ENCODE measurements around the gene RWDD1.

RWDD1 gene

DNA sequence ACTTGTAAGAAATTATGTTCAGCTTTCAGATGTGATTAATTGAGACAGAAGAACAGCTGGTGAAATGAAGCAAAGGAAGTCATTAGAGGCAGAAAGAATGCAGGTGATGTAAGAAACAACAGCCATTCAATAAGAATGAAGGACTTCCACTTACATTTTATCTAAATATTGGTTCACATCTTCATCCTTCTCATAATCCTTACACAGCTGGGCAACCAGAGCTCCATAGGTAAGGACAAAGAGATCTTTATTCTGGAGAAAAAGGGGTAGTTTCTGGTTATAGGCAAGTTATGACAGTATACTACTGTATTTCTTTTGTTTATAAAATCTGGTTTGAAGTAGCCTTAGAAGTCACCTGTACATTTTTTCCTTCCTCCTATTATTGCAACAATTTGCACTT lies 28.2 kb upstream of the RWDD1 start:
- no peaks in the 10 kb centered on the region for H3F3A ChIP-seq (ENCODE audit: insufficient read depth, low read length)
- H3K9me3 ChIP-seq (ENCODE audit: low read length), result no peaks in the 10 kb centered on the region
- H2AFZ ChIP-seq (ENCODE audit: low read length), result no peak overlapping the region
- no peak overlapping the region for H3K4me3 ChIP-seq (ENCODE audit: low read depth, low read length, poor library complexity, severe bottlenecking)
- H3K9me2 ChIP-seq (ENCODE audit: low read depth, low read length), result no peaks in the 10 kb centered on the region
- H4K20me1 ChIP-seq (ENCODE audit: insufficient read depth, low read length), result no peaks in the 10 kb centered on the region
- H3K9ac ChIP-seq (ENCODE audit: low read length), result no peak overlapping the region
- no peaks in the 10 kb centered on the region for H3K4me1 ChIP-seq (ENCODE audit: insufficient read depth, low read length, severe bottlenecking)
- no peak overlapping the region for H3K4me2 ChIP-seq (ENCODE audit: low read length)
- H3K79me2 ChIP-seq (ENCODE audit: insufficient read depth, low read length), result no peaks in the 10 kb centered on the region
- TF ChIP-seq EZH2 (IDR thresholded peaks at IDR 0.05; ENCODE audit: borderline replicate concordance, low read length), result no peak
- TF ChIP-seq, protein P1, sequence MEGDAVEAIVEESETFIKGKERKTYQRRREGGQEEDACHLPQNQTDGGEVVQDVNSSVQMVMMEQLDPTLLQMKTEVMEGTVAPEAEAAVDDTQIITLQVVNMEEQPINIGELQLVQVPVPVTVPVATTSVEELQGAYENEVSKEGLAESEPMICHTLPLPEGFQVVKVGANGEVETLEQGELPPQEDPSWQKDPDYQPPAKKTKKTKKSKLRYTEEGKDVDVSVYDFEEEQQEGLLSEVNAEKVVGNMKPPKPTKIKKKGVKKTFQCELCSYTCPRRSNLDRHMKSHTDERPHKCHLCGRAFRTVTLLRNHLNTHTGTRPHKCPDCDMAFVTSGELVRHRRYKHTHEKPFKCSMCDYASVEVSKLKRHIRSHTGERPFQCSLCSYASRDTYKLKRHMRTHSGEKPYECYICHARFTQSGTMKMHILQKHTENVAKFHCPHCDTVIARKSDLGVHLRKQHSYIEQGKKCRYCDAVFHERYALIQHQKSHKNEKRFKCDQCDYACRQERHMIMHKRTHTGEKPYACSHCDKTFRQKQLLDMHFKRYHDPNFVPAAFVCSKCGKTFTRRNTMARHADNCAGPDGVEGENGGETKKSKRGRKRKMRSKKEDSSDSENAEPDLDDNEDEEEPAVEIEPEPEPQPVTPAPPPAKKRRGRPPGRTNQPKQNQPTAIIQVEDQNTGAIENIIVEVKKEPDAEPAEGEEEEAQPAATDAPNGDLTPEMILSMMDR (IDR thresholded peaks at IDR 0.05; ENCODE audit: low read length), result no peak
- no peaks in the 10 kb centered on the region for H3K27me3 ChIP-seq (ENCODE audit: insufficient read depth, low read length)
- no peak overlapping the region for H3K27ac ChIP-seq (ENCODE audit: low read depth, low read length, poor library complexity, severe bottlenecking)
- no peaks in the 10 kb centered on the region for H3K36me3 ChIP-seq (ENCODE audit: insufficient read depth, low read length)

DNA sequence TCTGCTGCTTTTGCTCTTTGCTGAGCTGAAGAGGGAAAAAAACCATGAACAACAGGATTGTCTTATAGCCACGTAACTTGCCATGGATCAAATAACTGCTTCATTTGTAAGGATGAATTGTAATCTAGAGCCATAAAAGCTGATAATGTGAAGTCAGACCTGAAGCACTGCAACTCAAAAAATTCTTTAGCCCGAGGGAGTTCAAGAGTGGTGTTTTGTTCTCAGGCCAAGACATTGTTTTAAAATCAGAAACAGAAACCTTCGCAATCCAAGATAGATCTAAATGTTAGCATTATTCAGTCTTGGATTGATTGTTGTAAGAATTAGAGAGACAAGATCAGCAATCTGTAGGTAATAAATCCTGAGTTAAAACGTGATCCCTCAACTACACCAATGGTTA lies 25.7 kb upstream of the RWDD1 start, which contains the start of gene TRAPPC3L:
Gene TRAPPC3L (minus strand): TSS at position 34 of the 400 bp plus-strand sequence. CDS start 170 bp downstream, outside the sequence.
- Histone ChIP-seq H3K4me1 (ENCODE audit: insufficient read depth, low read length, severe bottlenecking) (no peaks in the 10 kb centered on the region), H4K20me1 (ENCODE audit: insufficient read depth, low read length) (no peaks in the 10 kb centered on the region), H3K36me3 (ENCODE audit: insufficient read depth, low read length) (no peaks in the 10 kb centered on the region), H3F3A (ENCODE audit: insufficient read depth, low read length) (no peaks in the 10 kb centered on the region), H2AFZ (ENCODE audit: low read length) (no peak within 1 kb of the TSS), H3K9ac (ENCODE audit: low read length) (no peak within 1 kb of the TSS), H3K9me2 (ENCODE audit: low read depth, low read length) (no peaks in the 10 kb centered on the region), H3K79me2 (ENCODE audit: insufficient read depth, low read length) (no peaks in the 10 kb centered on the region), H3K4me3 (ENCODE audit: low read depth, low read length, poor library complexity, severe bottlenecking) (no peak within 1 kb of the TSS), H3K27ac (ENCODE audit: low read depth, low read length, poor library complexity, severe bottlenecking) (no peak within 1 kb of the TSS), H3K9me3 (ENCODE audit: low read length) (no peaks in the 10 kb centered on the region), H3K27me3 (ENCODE audit: insufficient read depth, low read length) (no peaks in the 10 kb centered on the region), H3K4me2 (ENCODE audit: low read length) (no peak within 1 kb of the TSS)
- no peak for TF ChIP-seq EZH2 (IDR thresholded peaks at IDR 0.05; ENCODE audit: borderline replicate concordance, low read length)
- TF ChIP-seq, protein P1 (IDR thresholded peaks at IDR 0.05; ENCODE audit: low read length), result no peak

DNA sequence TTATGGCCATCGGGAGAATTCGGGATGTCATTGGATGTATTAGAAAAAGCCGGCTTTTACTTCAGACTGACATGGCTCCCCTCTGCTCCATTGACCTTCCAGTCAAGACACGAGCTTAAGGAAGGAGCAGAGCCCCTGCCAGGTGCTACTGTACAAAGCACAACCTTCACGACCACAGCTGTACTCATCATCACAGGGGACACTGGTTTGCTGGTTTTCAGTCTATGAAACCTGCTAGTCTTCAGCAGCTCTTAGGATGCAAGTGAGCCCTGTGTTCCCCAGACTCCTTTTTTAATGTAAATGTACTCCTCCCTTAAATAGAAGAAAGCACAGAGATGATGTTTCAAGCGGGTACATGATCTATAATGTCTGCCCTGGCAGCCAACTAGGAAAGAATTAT lies 23.9 kb upstream of the RWDD1 start:
- no peaks in the 10 kb centered on the region for H3K27me3 ChIP-seq (ENCODE audit: insufficient read depth, low read length)
- no peak overlapping the region for H3K4me3 ChIP-seq (ENCODE audit: low read depth, low read length, poor library complexity, severe bottlenecking)
- no peak overlapping the region for H3K4me2 ChIP-seq (ENCODE audit: low read length)
- H3F3A ChIP-seq (ENCODE audit: insufficient read depth, low read length), result no peaks in the 10 kb centered on the region
- no peak overlapping the region for H3K27ac ChIP-seq (ENCODE audit: low read depth, low read length, poor library complexity, severe bottlenecking)
- TF ChIP-seq EZH2 (IDR thresholded peaks at IDR 0.05; ENCODE audit: borderline replicate concordance, low read length), result no peak
- TF ChIP-seq, protein P1 (IDR thresholded peaks at IDR 0.05; ENCODE audit: low read length), result no peak
- no peaks in the 10 kb centered on the region for H3K36me3 ChIP-seq (ENCODE audit: insufficient read depth, low read length)
- no peaks in the 10 kb centered on the region for H4K20me1 ChIP-seq (ENCODE audit: insufficient read depth, low read length)
- no peaks in the 10 kb centered on the region for H3K79me2 ChIP-seq (ENCODE audit: insufficient read depth, low read length)
- no peak overlapping the region for H3K9ac ChIP-seq (ENCODE audit: low read length)
- H3K4me1 ChIP-seq (ENCODE audit: insufficient read depth, low read length, severe bottlenecking), result no peaks in the 10 kb centered on the region
- H2AFZ ChIP-seq (ENCODE audit: low read length), result no peak overlapping the region
- no peaks in the 10 kb centered on the region for H3K9me3 ChIP-seq (ENCODE audit: low read length)
- no peaks in the 10 kb centered on the region for H3K9me2 ChIP-seq (ENCODE audit: low read depth, low read length)
